Ovary (tissue), 3 donors: Measurements from ENCODE around the gene TENM4.

ENCODE experiments used
- CTCF ChIP-seq, 3 donors: fragments of 450-650 bp in 2 of 3; fragments of 200-600 bp in 1 of 3; IDR thresholded peaks; one replicate each; pipeline versions ENCODE4 v1.5.1 to v1.8.0; 2016 to 2022; ENCODE audit warnings: antibody characterized with exemption in 3 of 3, mild to moderate bottlenecking in 1 of 3
- POLR2A ChIP-seq: fragments of 450-650 bp; IDR thresholded peaks from one replicate; pipeline ENCODE4 v1.6.1; 2017; ENCODE audit warnings: antibody characterized with exemption, mild to moderate bottlenecking, moderate library complexity
- donor health status: DM: no; HTN: no; CAD: no.

GRCh38 chr11:78954696-78955095, 486.1 kb downstream of the TENM4 start:
- TF ChIP-seq POLR2A (no peak), CTCF (IDR thresholded peaks at IDR 0.05) (no peak)
